H9 (cell line): ENCODE measurements around the gene CYFIP1. TPM values are rescaled to one million over a fixed set of nuclear protein-coding genes. Genes with fewer than 3 reads are reported as not detected.

Experiments
- DNase-seq: peaks from one replicate; pipeline ENCODE4 v3.0.0-alpha.2; 2017
- H2AFZ ChIP-seq: one replicate; pipeline ENCODE4 v1.6.1; 2013; ENCODE audit warnings: mild to moderate bottlenecking, low read length, control low read depth, moderate library complexity
- H2AK5ac ChIP-seq: 2 replicates; pipeline ENCODE4 v1.6.1; 2013; ENCODE audit warnings: low read length, control low read depth, mixed read lengths; ENCODE audit not compliant: insufficient read length
- H2BK120ac ChIP-seq: one replicate; pipeline ENCODE4 v1.6.1; 2013; ENCODE audit warnings: low read depth, mild to moderate bottlenecking, low read length, control low read depth, inconsistent platforms; ENCODE audit not compliant: poor library complexity, severe bottlenecking
- H2BK12ac ChIP-seq: 2 replicates; pipeline ENCODE4 v1.6.1; 2013; ENCODE audit warnings: low read length, control low read depth, mixed read lengths, low read depth; ENCODE audit not compliant: insufficient read length
- H2BK15ac ChIP-seq: 2 replicates; pipeline ENCODE4 v1.6.1; 2013; ENCODE audit warnings: low read depth, low read length, control low read depth
- H2BK20ac ChIP-seq: one replicate; pipeline ENCODE4 v1.6.1; 2013; ENCODE audit warnings: low read depth, mild to moderate bottlenecking, low read length, control low read depth, inconsistent platforms; ENCODE audit not compliant: poor library complexity, severe bottlenecking
- H2BK5ac ChIP-seq: 2 replicates; pipeline ENCODE4 v1.6.1; 2013; ENCODE audit warnings: low read length, control low read depth, mixed read lengths; ENCODE audit not compliant: insufficient read length
- H3K14ac ChIP-seq: 2 replicates; pipeline ENCODE4 v1.6.1; 2013; ENCODE audit warnings: low read length, control low read depth; ENCODE audit not compliant: insufficient read depth
- H3K18ac ChIP-seq: 2 replicates; pipeline ENCODE4 v1.6.1; 2013; ENCODE audit warnings: low read depth, mild to moderate bottlenecking, mixed read lengths, low read length, control low read depth; ENCODE audit not compliant: insufficient read length
- H3K23ac ChIP-seq: 2 replicates; pipeline ENCODE4 v1.6.1; 2013; ENCODE audit warnings: low read length, control low read depth, mixed read lengths, low read depth; ENCODE audit not compliant: insufficient read length
- H3K23me2 ChIP-seq: 2 replicates; pipeline ENCODE4 v1.6.1; 2013; ENCODE audit warnings: low read depth, mild to moderate bottlenecking, mixed read lengths, low read length, control low read depth; ENCODE audit not compliant: insufficient read length, poor library complexity, severe bottlenecking
- H3K27ac ChIP-seq: 2 replicates; pipeline ENCODE4 v1.5.1; 2013; ENCODE audit warnings: low read length, control low read depth, mixed read lengths, low read depth; ENCODE audit not compliant: insufficient read length
- H3K27me3 ChIP-seq: 2 replicates; pipeline ENCODE4 v1.6.1; 2013; ENCODE audit warnings: low read length, control low read depth, inconsistent platforms; ENCODE audit not compliant: insufficient read depth
- H3K4ac ChIP-seq: 2 replicates; pipeline ENCODE4 v1.6.1; 2013; ENCODE audit warnings: low read depth, mild to moderate bottlenecking, control low read depth, inconsistent platforms, low read length, moderate library complexity
- H3K4me1 ChIP-seq: 2 replicates; pipeline ENCODE4 v1.6.1; 2013; ENCODE audit warnings: low read length, control low read depth, inconsistent platforms; ENCODE audit not compliant: insufficient read depth
- H3K4me2 ChIP-seq: 2 replicates; pipeline ENCODE4 v1.6.1; 2013; ENCODE audit warnings: low read length, control low read depth, mixed read lengths; ENCODE audit not compliant: insufficient read length, insufficient read depth
- H3K56ac ChIP-seq: 2 replicates; pipeline ENCODE4 v1.6.1; 2013; ENCODE audit warnings: low read depth, mild to moderate bottlenecking, mixed read lengths, low read length, control low read depth; ENCODE audit not compliant: insufficient read length
- H3K79me1 ChIP-seq: 2 replicates; pipeline ENCODE4 v1.6.1; 2013; ENCODE audit warnings: low read depth, mild to moderate bottlenecking, moderate library complexity, low read length, control low read depth, inconsistent platforms; ENCODE audit not compliant: insufficient read depth, poor library complexity, severe bottlenecking
- H3K79me2 ChIP-seq: 2 replicates; pipeline ENCODE4 v1.6.1; 2013; ENCODE audit warnings: low read length, control low read depth, inconsistent platforms; ENCODE audit not compliant: insufficient read depth
- H3K9ac ChIP-seq: 2 replicates; pipeline ENCODE4 v1.6.1; 2013; ENCODE audit warnings: low read length, control low read depth, mixed read lengths; ENCODE audit not compliant: insufficient read length; ENCODE audit errors: extremely low read depth
- H3K9me3 ChIP-seq: one replicate; pipeline ENCODE4 v1.6.1; 2013; ENCODE audit warnings: low read depth, low read length, inconsistent platforms; ENCODE audit not compliant: control insufficient read depth
- H3T11ph ChIP-seq: one replicate; pipeline ENCODE4 v1.6.1; 2013; ENCODE audit warnings: mild to moderate bottlenecking, low read length, control low read depth, inconsistent platforms
- H4K20me1 ChIP-seq: one replicate; pipeline ENCODE4 v1.6.1; 2013; ENCODE audit not compliant: control insufficient read depth, insufficient read length, insufficient read depth
- H4K5ac ChIP-seq: 2 replicates; pipeline ENCODE4 v1.6.1; 2013; ENCODE audit warnings: low read depth, mild to moderate bottlenecking, mixed read lengths, low read length, control low read depth; ENCODE audit not compliant: insufficient read length
- H4K8ac ChIP-seq: replicated peaks from 2 replicates; pipeline ENCODE4 v1.6.1; 2013; ENCODE audit warnings: low read length, control low read depth, mixed read lengths, low read depth; ENCODE audit not compliant: insufficient read length
- H4K91ac ChIP-seq: 2 replicates; pipeline ENCODE4 v1.6.1; 2013; ENCODE audit warnings: low read depth, mild to moderate bottlenecking, moderate library complexity, mixed read lengths, low read length, control low read depth; ENCODE audit not compliant: insufficient read length
- H3K27ac Mint-ChIP-seq, 3 experiments: 2 replicates in 2 of 3; 3 replicates in 1 of 3; pipeline ENCODE4 v1.8.0; 2020 to 2021; ENCODE audit warnings: mixed read lengths in 3 of 3, mild to moderate bottlenecking in 1 of 3, moderate library complexity in 1 of 3
- H3K27me3 Mint-ChIP-seq: 2 replicates; pipeline ENCODE4 v1.8.0; 2021; ENCODE audit warnings: low read depth, mild to moderate bottlenecking, moderate library complexity, mixed read lengths
- H3K36me3 Mint-ChIP-seq, 3 experiments: 2 replicates in 2 of 3; 3 replicates in 1 of 3; pipeline ENCODE4 v1.8.0; 2020 to 2021; ENCODE audit warnings: low read depth in 3 of 3, mixed read lengths in 3 of 3; ENCODE audit not compliant: insufficient read depth in 1 of 3
- H3K4me1 Mint-ChIP-seq, 2 experiments: 2 replicates each; pipeline ENCODE4 v1.8.0; 2020; ENCODE audit warnings: mixed read lengths in 2 of 2
- H3K4me3 Mint-ChIP-seq, 2 experiments: 2 replicates in 1 of 2; 3 replicates in 1 of 2; pipeline ENCODE4 v1.8.0; 2020 to 2021; ENCODE audit warnings: mild to moderate bottlenecking in 2 of 2, mixed read lengths in 2 of 2, moderate library complexity in 1 of 2
- H3K9me3 Mint-ChIP-seq, 2 experiments: 2 replicates in 1 of 2; 3 replicates in 1 of 2; pipeline ENCODE4 v1.8.0; 2020; ENCODE audit warnings: mild to moderate bottlenecking in 2 of 2, mixed read lengths in 2 of 2, moderate library complexity in 1 of 2
- CTCF ChIP-seq: fragments of 200-600 bp; sonication (generic); conservative IDR thresholded peaks from 3 replicates; pipeline ENCODE4 v1.8.0; 2021; ENCODE audit warnings: antibody characterized with exemption, mild to moderate bottlenecking
- WGBS: extraction: QIAGEN DNeasy Blood & Tissue Kit; methylation state at CpG from one replicate; pipeline ENCODE4 v1.1.7; 2013; ENCODE audit warnings: missing lambda C conversion rate, low lambda C conversion rate, mixed read lengths; ENCODE audit not compliant: insufficient read length; ENCODE audit errors: extremely low coverage; 5-methylcytosine and 5-hydroxymethylcytosine counted together
- total RNA-seq: library from RNA; stranded (reverse); gene quantifications from 2 replicates; pipeline ENCODE4 v1.2.1, GENCODE V29; 2021

Gene CYFIP1
- total RNA-seq, 1 experiment from 2014 or later = 71.2 TPM

GRCh38 chr15:22861161-22861560 is 119.0 kb downstream of the CYFIP1 start:
- Histone ChIP-seq H3K79me1 (peaks cover 6% of the 10 kb centered on the region), H3K56ac (no peak overlapping the region), H3K27me3 (no peaks in the 10 kb centered on the region), H2AFZ (no peak overlapping the region), H3K4me1 (no peaks in the 10 kb centered on the region; the same call in 1 of the 2 replicates), H4K5ac (no peak overlapping the region), H2BK5ac (no peak overlapping the region), H2BK20ac (no peak overlapping the region), H2BK15ac (no peak overlapping the region), H4K91ac (no peak overlapping the region), H3K27ac (no peak overlapping the region), H3K9me3 (no peaks in the 10 kb centered on the region), H2BK120ac (no peak overlapping the region), H3K4ac (no peak overlapping the region), H3K9ac (no peak overlapping the region), H3K23me2 (no peaks in the 10 kb centered on the region), H3K14ac (no peak overlapping the region), H2BK12ac (no peak overlapping the region), H3K4me2 (no peak overlapping the region), H3K79me2 (peaks cover 2% of the 10 kb centered on the region; the same call in 1 of the 2 replicates), H3T11ph (no peak overlapping the region), H3K18ac (no peak overlapping the region), H4K20me1 (no peaks in the 10 kb centered on the region), H3K23ac (no peak overlapping the region), H2AK5ac (no peak overlapping the region), H4K8ac (no peak overlapping the region)
- no peak for TF ChIP-seq CTCF
- Mint-ChIP-seq H3K9me3 (no peaks in the 10 kb centered on the region), H3K27ac (no peak overlapping the region), H3K4me1 (peaks cover 9 to 14% of the 10 kb centered on the region in 2 experiments; a peak in 2 of 4 replicates), H3K27me3 (no peaks in the 10 kb centered on the region), H3K36me3 (peaks cover 68 to 91% (median 83%) of the 10 kb centered on the region in 3 experiments), H3K4me3 (no peak overlapping the region)
- no peak for DNase-seq
- no CpG with 5 or more reads among the region's 2 CpGs for WGBS
